Coronary artery (tissue), 2 donors: ENCODE data around the gene CDHR3.

Source experiments
- DNase-seq: peaks from one replicate; pipeline ENCODE4 v3.0.0-alpha.2; 2017; ENCODE audit warnings: low spot score
- H3K27ac ChIP-seq, 2 donors: fragments of 200-600 bp; sonication (generic); one replicate each; pipeline ENCODE4 v1.5.1; 2016 to 2019
- H3K4me3 ChIP-seq: fragments of 200-600 bp; sonication (generic); 2 replicates; pipeline ENCODE4 v1.5.1; 2016; ENCODE audit warnings: mild to moderate bottlenecking, moderate library complexity
- CTCF ChIP-seq: fragments of 200-600 bp; sonication (generic); IDR thresholded peaks from one replicate; pipeline ENCODE4 v1.5.1; 2019; ENCODE audit warnings: antibody characterized with exemption

CDHR3 gene

GRCh38 chr7:106039486-106040060 is 76.5 kb downstream of the CDHR3 start:
- no peak overlapping the region for H3K4me3 ChIP-seq
- DNase-seq = no peak
- H3K27ac ChIP-seq = no peak overlapping the region
- no peak for TF ChIP-seq CTCF

- DNase-seq = no peak
- peak; percentile 39 for TF ChIP-seq CTCF
- no peak overlapping the region for H3K27ac ChIP-seq
- H3K4me3 ChIP-seq = no peak overlapping the region
Observed at GRCh38 chr7:106041140-106041717, 78.2 kb downstream of the CDHR3 start.

- no peak for DNase-seq
- no peak for TF ChIP-seq CTCF
- Histone ChIP-seq H3K27ac (no peak overlapping the region), H3K4me3 (no peak overlapping the region)
Observed at GRCh38 chr7:106042196-106042611, 79.1 kb downstream of the CDHR3 start.

- TF ChIP-seq CTCF = no peak
- H3K27ac ChIP-seq = no peak overlapping the region
- DNase-seq = no peak
Observed at GRCh38 chr7:106045139-106045538, 82.1 kb downstream of the CDHR3 start.

GRCh38 chr7:106045586-106045985 is 82.5 kb downstream of the CDHR3 start:
- Histone ChIP-seq H3K27ac (no peak overlapping the region), H3K4me3 (no peak overlapping the region)
- TF ChIP-seq CTCF = no peak
- no peak for DNase-seq

More at GRCh38 chr7:106045139-106045538, 82.1 kb downstream of the CDHR3 start:
- H3K4me3 ChIP-seq = no peak overlapping the region

- TF ChIP-seq CTCF = no peak
- H3K4me3 ChIP-seq = no peak overlapping the region
- H3K27ac ChIP-seq = no peak overlapping the region
- no peak for DNase-seq
Observed at GRCh38 chr7:106047184-106047583, 84.1 kb downstream of the CDHR3 start.
